ENCODE data around the gene GNB2. TPM values are rescaled to one million over a fixed set of nuclear protein-coding genes. Genes with fewer than 3 reads are reported as not detected.

GNB2 gene
- total and polyA plus RNA-seq, 2 of the 13 experiments (the other 11 are each of a cell fraction or from before 2014, with no cell fraction given) = 48.3 to 67.1 TPM

DNA sequence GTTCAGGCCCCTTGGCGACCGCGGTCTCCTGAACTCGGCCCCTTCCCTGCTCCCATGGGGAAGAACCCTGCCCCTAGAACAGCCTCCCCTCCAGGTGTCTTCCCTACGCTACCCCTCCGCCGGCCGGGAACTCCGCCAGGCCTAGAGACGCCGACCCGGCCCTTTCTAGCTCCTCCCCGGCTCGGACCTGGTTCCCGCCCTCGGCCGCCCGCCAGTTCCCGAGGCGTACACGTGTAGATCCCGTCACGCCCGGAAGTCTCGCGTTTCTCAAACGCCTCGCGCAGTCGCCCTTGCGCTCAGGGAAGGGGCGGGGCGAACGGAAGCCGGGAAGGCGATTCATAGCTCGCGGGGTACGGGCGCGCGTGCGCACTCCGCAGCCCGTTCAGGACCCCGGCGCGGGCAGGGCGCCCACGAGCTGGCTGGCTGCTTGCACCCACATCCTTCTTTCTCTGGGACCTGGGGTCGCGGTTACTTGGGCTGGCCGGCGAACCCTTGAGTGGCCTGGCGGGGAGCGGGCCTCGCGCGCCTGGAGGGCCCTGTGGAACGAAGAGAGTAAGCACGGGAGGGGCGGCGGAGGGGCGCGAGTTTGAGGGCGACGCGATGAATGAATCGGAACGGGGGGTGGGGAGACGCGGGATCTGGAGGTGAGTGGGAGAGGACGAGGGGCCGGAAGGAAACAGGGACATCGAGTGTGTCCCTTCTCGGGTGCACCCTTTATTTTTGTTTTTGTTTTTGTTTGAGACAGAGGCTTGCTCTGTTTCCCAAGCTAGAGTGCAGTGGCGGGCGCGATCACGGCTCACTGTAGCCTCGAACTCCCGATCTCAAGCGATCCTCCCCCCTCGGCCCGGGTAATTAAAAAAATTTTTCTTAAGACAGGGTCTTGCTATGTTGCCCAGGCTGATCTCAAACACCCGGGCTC, 32.5 kb downstream of the GNB2 start, which contains the start of gene POP7 (continued):
- TF ChIP-seq ZNF432 (CRISPR knock-in tag; IDR thresholded peaks at IDR 0.05; ENCODE audit: borderline replicate concordance) (no peak), ZNF256 (CRISPR knock-in tag; conservative IDR thresholded peaks at IDR 0.05) (no peak), BCL6 (CRISPR knock-in tag; IDR thresholded peaks at IDR 0.05) (no peak; the same call in 1 of the 2 replicates), ELF4 (CRISPR knock-in tag; IDR thresholded peaks at IDR 0.05; ENCODE audit: borderline replicate concordance) (peak; percentile 63; the same call in 1 of the 2 replicates), ZFP41 (CRISPR knock-in tag; IDR thresholded peaks at IDR 0.05; ENCODE audit: borderline replicate concordance) (peak; percentile 8; the same call in 1 of the 2 replicates), TARDBP (CRISPR knock-in tag; IDR thresholded peaks at IDR 0.05) (peak; percentile 84), CEBPG (CRISPR knock-in tag; IDR thresholded peaks at IDR 0.05) (no peak), ZNF589 (CRISPR knock-in tag; conservative IDR thresholded peaks at IDR 0.05) (peak; percentile 64; the same call in 1 of the 2 replicates), BORCS8-MEF2B (CRISPR knock-in tag; IDR thresholded peaks at IDR 0.05) (no peak; the same call in 1 of the 2 replicates), IRX3 (CRISPR knock-in tag; IDR thresholded peaks at IDR 0.05; ENCODE audit: borderline replicate concordance, low read depth) (no peak), ZEB1 (IDR thresholded peaks at IDR 0.05; ENCODE audit: insufficient replicate concordance, low read depth) (peak; percentile 41), ZNF253 (CRISPR knock-in tag; IDR thresholded peaks at IDR 0.05; ENCODE audit: borderline replicate concordance) (no peak), TEAD3 (CRISPR knock-in tag; optimal IDR thresholded peaks at IDR 0.05; ENCODE audit: borderline replicate concordance) (peak; percentile 62), FOXA1 (IDR thresholded peaks at IDR 0.05) (no peak), FOXA1 (CRISPR knock-in tag; IDR thresholded peaks at IDR 0.05) (no peak), TAF15 (IDR thresholded peaks at IDR 0.05; ENCODE audit: low read depth, low read length, poor library complexity, severe bottlenecking) (no peak), NFYB (CRISPR knock-in tag; IDR thresholded peaks at IDR 0.05) (peak; percentile 51; the same call in 1 of the 2 replicates), ZNF441 (CRISPR knock-in tag; IDR thresholded peaks at IDR 0.05; ENCODE audit: borderline replicate concordance) (peak; percentile 59; the same call in 1 of the 2 replicates), ZNF768 (CRISPR knock-in tag; IDR thresholded peaks at IDR 0.05) (no peak; the same call in none of the 2 replicates), GATAD2A (CRISPR knock-in tag; IDR thresholded peaks at IDR 0.05) (peak; percentile 11; the same call in 1 of the 2 replicates), MXI1 (IDR thresholded peaks at IDR 0.05; ENCODE audit: borderline replicate concordance, low read depth, low read length) (peak; percentile 94; the same call in 2 of the 3 replicates)
- TF ChIP-seq, protein P1, sequence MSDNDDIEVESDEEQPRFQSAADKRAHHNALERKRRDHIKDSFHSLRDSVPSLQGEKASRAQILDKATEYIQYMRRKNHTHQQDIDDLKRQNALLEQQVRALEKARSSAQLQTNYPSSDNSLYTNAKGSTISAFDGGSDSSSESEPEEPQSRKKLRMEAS (IDR thresholded peaks at IDR 0.05) = peak; percentile 90
- TF ChIP-seq, protein P2, sequence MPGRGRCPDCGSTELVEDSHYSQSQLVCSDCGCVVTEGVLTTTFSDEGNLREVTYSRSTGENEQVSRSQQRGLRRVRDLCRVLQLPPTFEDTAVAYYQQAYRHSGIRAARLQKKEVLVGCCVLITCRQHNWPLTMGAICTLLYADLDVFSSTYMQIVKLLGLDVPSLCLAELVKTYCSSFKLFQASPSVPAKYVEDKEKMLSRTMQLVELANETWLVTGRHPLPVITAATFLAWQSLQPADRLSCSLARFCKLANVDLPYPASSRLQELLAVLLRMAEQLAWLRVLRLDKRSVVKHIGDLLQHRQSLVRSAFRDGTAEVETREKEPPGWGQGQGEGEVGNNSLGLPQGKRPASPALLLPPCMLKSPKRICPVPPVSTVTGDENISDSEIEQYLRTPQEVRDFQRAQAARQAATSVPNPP (CRISPR knock-in tag; IDR thresholded peaks at IDR 0.05) = peak; percentile 81
- TF ChIP-seq, protein P3, sequence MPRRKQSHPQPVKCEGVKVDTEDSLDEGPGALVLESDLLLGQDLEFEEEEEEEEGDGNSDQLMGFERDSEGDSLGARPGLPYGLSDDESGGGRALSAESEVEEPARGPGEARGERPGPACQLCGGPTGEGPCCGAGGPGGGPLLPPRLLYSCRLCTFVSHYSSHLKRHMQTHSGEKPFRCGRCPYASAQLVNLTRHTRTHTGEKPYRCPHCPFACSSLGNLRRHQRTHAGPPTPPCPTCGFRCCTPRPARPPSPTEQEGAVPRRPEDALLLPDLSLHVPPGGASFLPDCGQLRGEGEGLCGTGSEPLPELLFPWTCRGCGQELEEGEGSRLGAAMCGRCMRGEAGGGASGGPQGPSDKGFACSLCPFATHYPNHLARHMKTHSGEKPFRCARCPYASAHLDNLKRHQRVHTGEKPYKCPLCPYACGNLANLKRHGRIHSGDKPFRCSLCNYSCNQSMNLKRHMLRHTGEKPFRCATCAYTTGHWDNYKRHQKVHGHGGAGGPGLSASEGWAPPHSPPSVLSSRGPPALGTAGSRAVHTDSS (CRISPR knock-in tag; conservative IDR thresholded peaks at IDR 0.05) = no peak
- TF ChIP-seq, protein P4, sequence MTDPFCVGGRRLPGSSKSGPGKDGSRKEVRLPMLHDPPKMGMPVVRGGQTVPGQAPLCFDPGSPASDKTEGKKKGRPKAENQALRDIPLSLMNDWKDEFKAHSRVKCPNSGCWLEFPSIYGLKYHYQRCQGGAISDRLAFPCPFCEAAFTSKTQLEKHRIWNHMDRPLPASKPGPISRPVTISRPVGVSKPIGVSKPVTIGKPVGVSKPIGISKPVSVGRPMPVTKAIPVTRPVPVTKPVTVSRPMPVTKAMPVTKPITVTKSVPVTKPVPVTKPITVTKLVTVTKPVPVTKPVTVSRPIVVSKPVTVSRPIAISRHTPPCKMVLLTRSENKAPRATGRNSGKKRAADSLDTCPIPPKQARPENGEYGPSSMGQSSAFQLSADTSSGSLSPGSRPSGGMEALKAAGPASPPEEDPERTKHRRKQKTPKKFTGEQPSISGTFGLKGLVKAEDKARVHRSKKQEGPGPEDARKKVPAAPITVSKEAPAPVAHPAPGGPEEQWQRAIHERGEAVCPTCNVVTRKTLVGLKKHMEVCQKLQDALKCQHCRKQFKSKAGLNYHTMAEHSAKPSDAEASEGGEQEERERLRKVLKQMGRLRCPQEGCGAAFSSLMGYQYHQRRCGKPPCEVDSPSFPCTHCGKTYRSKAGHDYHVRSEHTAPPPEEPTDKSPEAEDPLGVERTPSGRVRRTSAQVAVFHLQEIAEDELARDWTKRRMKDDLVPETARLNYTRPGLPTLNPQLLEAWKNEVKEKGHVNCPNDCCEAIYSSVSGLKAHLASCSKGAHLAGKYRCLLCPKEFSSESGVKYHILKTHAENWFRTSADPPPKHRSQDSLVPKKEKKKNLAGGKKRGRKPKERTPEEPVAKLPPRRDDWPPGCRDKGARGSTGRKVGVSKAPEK (CRISPR knock-in tag; IDR thresholded peaks at IDR 0.05; ENCODE audit: borderline replicate concordance) = no peak
